NCI-H128 (cell line): ENCODE data around the gene DPP7.

Experiments used
- DNase-seq: peaks from one replicate; lab custom pipeline; 2025; ENCODE audit not compliant: unreplicated experiment; lab: John Stamatoyannopoulos, UW

The DPP7 gene

DNA sequence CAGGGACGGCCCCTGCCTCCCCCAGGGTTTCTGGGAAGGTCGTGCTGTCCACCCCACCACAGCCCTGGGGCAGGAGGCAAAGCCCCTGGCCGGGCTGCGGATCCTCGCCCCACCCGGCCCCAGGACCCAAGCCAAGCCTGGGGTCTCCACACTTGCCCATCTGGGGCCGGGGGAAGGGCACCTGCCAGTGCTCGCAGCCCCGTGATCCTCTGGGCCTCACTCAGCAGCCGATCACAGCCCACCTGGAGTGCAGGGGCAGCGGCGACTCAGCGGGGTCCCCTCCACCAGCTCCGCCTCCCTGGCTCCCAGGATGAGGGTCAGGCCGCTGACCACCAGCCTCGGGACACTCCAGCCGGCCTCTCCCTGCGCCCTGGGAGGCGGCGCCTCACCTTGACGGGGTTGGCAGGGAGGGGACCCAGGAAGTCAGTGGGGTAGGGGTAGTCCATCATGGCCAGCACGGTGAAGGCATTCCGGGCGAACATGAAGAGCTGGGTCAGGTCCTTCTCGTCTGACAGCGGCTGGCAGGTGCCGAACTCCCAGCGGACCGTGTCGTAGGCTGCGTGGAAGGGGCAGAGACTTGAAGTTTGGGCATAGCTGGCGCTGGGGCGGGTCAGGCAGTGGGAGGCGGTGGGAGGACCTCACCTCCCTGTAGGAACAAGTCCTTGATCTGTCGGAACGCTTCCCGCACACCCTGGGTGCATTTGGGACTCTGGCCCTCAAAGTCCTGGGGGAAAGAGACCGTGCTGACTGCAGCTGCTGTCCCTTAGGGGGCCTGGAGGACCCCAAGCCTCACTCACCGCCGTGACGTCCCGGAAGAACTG lies 1.8 kb downstream of the DPP7 start:
- no peak for DNase-seq

DNA sequence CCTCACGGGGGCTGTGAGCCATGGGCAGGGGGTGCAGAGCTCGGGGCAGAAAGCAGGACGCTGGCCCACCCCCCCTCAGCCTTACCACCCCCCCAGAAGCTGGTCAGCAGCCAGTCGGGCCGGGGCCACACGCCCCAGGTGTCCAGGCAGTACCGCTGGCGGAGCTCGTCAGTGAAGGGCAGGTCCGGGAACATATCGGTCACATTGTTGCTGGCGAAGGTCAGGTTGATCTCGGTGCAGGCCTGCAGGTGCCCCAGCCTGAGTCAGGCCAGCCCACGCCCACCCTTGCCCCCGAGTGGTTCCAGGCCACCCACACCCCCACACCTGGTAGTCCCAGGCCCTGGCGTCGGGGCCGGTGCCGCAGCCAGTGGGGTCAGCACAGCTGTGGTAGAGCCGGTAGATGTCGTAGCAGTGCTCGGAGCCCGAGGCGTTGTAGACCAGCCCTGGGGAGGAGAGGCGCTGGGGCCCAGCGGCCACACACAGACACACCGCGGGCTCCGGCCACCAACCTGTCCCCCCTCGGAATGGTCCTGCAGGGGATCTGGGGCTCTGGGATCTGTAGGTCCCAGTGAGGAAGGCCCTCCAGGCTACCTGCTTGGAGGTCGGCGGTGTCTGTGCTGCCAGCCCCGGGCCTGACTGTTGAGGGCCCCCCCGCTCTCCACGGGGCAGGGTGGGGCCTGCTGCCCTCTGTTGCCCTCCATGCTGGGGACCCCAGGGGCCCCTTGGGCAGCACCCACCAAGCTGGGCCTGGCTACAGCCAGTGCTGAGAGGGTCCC lies 2.6 kb downstream of the DPP7 start:
- no peak for DNase-seq

DNA sequence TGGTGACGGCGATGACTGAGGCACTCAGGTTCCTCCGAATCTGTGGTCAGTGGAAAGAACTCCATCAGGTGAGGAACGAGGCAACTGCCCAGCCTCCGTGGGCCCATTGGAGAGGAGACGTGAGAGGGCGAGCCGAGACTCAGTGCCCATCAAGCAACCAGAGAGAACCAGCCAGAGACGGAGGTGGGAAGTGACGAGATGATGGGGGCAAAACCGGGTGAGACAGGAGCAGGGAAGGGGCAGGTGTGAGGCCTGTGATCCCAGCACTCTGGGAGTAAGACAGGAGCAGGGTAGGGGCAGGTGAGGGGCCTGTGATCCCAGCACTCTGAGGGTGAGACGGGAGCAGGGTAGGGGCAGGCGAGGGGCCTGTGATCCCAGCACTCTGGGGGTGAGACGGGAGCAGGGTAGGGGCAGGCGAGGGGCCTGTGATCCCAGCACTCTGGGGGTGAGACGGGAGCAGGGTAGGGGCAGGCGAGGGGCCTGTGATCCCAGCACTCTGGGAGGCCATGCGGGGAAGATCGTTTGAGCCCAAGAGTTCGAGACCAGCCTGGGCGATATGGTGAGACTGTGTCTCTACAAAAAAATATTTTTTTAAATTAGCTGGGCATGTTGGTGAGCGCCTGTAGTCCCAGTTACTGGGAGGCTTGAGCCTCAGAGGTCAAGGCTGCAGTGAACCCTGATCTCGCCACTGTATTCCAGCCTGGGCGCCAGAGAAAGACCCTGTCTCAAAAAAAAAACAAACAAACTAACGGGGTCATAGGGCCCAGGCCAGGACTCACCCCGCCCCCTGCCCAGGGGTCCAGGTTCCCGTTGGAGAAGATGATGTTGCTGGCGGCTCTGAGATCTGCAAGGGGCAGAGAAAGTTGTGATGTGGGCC lies 3.4 kb downstream of the DPP7 start:
- no peak for DNase-seq

GRCh38 chr9:137110147-137110910 lies 4.2 kb downstream of the DPP7 start:
- no peak for DNase-seq

DNA sequence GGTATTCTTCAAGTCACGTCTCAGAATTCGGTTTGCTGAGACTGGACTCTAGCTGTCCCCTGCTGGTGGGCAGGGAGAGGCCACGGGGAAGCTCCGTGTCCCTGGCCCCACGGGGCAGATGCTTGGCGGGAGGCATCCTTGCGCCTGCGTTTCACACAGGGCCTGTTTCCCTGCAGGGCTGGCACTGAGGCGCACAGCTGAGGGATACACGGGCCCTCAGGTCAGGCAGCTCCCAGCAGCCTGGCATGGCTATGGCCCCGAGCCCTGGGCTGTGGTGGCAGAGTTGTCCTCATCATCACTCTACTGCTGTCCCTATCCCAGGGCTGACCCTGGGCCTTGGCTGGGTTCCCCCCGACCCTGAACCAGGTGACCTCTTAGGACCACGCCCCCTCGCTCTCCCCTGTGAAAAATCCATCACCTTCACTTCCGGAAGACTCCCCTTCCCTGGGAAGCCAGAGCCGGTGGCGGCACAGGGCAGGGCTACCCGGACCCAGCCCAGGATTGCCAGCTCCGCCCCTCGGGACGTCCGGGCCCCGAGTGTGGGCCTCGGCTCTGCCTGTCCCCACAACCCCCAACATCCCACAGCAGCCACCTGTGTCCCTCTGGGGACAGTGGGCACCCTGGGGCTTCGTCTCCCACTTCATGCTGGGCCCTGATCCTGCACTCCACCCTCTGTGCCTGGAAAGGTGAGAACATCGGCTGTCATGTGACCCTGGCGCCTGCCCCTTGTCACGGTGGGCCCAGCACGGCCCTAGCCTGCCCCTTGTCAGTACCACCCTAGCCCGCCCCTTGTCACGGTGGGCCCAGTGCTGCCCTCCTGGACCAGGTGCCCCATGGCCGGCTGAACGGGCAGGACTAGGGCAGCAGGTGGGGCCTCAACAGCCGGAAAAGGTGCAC lies 5.0 kb downstream of the DPP7 start:
- DNase-seq = no peak

- no peak for DNase-seq
These were observed 5.8 kb downstream of the DPP7 start for GRCh38 chr9:137108608-137109249.

DNA sequence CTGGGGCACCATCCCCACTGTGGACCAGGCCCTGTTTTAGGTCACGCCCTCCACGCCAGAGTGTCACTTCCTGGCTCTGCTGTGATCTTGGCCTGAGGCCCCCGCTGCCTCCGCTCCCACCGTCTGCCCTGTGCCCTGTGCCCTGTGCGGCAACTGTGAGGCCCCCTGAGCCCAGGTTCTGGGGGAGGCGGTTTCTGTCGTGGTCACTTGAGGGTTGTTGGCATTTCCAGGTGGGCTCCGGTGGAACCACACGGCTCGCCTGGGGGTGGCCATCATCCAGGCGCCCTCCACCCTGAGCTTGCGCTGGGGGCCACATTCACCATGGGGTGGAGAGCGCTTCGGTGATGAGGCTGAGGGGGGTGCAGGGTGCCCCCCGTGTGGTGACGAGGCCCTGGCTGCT lies 6.6 kb downstream of the DPP7 start:
- no peak for DNase-seq

GRCh38 chr9:137107312-137107921 lies 7.1 kb downstream of the DPP7 start:
- no peak for DNase-seq

DNA sequence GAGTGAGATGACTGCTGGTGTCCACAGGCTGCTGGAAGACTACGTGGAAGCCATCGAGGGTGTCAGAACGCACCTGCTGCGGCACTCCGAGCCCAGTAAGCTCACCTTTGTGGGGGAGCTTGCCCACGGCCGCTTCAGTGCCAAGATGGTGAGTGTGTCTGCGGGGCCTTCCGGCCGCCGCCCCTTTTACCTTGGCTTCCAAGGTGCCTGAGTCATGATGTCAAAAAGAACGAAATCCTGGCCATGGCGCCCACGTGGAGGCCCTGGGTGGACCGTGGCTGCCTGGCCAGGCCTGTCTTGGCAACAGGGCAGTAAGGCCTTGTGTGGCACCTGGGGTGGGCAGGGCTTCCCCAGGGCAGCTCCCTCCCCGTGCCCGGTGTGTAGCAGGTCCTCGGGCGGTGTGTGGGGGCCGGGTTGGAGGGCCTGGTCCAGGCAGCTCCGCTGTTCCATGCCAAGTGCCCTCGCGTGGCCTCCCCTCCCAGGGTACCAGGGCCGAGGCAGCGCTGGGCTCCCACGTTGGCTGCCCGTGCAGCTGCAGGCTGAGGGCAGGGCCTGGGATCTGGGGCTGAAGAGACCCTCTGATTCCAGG lies 7.8 kb downstream of the DPP7 start:
- DNase-seq = no peak

- no peak for DNase-seq
These were observed 8.5 kb downstream of the DPP7 start for GRCh38 chr9:137105814-137106661.

- no peak for DNase-seq
These were observed 11.1 kb downstream of the DPP7 start for GRCh38 chr9:137103206-137103999.

DNA sequence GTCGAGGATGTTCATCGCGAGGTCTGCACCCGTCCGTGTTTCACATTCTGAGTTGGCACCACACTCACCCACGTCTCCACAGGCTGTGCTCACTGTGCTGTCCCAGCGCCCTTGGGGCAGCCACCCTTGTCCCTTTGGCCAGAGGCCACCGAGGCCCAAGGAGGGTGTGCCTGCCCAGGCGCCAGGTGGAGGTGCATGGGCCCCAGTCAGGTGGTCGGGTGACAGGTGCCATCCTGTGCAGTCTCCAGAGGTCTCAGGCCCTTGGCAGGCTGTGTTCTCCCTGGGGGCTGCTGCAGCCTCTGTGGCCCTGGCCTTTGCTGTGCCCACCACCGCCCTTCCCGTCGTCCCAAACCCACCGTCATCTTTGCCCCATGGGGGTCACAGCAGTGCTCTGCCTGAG lies 15.3 kb downstream of the DPP7 start:
- DNase-seq = no peak

GRCh38 chr9:137097761-137098462 lies 16.6 kb downstream of the DPP7 start:
- DNase-seq = no peak

DNA sequence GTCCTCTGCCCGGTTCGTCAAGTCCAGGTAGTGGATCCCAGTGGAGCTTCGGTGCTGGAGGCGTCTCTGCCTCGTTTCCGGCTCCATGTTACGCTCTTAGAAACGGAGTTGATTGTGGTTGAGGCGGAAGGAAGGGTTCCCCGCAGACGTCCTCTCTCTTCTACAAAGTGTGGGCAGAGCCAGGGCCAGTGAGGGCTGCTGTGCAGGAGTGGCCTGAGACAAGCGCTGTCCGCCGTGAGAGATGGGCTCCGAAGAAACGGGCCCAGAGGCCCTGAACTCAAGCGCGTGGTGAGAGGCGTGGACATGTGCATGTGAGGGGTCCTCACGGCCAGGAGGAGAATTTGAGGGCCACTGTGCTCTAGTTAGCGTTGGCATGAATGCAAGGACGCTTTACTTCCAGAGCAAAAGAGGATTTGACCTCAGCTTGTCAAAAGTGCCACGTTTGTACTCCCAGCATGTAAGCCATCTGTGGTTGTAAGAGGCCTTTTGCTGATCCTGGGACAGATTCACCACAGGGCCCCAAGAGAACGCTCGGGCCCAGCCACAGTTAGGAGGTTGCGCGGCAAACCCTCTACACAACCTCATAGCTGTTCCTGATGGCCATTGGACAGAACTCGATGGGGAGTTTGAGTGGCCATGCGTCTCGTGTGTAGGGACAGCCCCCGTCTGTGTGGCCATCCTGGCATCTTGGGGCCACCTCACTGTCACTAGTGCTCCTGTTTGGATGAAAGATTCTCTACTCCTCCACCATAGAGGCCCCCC lies 17.6 kb downstream of the DPP7 start:
- DNase-seq = no peak
